Endothelial cell of coronary artery (primary cell): Measurements from ENCODE around the gene FHIT. TPM values are rescaled to one million over a fixed set of nuclear protein-coding genes. Genes with fewer than 3 reads are reported as not detected.

Source experiments
- total RNA-seq: library from RNA; depleted of rRNA; stranded (reverse); fragments of >200 nt; gene quantifications from 2 replicates; pipeline ENCODE4 v1.2.3, GENCODE V29; 2014

FHIT gene
- 0.18 and 0.38 TPM in 2 replicates for total RNA-seq

DNA sequence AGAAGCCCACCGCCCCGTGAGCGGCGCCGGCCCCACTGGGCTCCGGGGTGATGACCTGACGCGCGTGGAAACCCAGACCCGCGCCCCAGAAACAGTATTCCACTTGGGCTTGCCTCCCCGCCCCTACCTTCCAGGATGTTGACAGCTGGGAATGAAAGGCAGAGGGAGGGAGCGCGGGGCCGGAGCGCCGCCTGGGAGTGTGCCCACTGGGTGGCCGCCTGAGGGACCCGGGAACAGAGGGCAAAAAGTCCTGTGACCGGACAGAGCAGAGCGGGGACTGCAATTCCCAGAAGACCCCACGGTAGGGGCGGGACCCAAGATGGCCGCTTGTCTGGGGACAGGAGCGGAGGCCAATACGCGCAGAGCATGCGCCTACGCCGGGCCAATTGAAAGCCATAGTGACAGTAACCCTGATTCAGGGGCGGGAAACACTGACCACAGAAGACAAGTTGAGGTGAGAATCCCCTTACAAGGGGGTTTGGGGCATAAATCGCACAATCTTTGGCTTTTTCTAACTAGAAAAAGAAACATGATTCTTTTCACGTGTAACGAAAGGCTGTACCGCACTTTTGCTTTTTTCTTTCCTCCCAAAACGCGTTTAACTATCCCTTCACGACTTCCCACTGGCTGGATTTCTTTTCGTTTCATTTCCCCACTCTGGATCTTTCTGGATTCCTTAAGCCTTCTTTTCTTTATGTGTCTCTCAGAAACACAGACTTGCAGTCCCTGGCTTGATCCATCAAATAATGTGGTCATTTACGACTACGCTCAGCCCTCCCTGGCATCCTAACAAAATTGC is at the start of gene FHIT:
Gene FHIT, minus strand, starts transcription at position 279 of the 799 bp plus-strand sequence.

